BJ (cell line): ENCODE measurements around the gene JPH4. TPM values are rescaled to one million over a fixed set of nuclear protein-coding genes. Genes with fewer than 3 reads are reported as not detected.

Experiments
- CTCF ChIA-PET: fragments of 350-600 bp; formaldehyde crosslinking; extraction: SDS; loops from one replicate; lab custom pipeline; 2021; ENCODE audit warnings: antibody characterized with exemption, inconsistent platforms; lab: Yijun Ruan, JAX
- POLR2A ChIA-PET: fragments of 300-600 bp; sonication (Branson Sonifier 250); formaldehyde crosslinking; extraction: SDS; loops from one replicate; lab custom pipeline; 2021; ENCODE audit warnings: antibody characterized with exemption; lab: Charles Lee
- DNase-seq: peaks from one replicate; pipeline ENCODE4 v3.0.0-alpha.2; 2011; ENCODE audit warnings: low read depth
- H3K27me3 ChIP-seq: 2 replicates; pipeline ENCODE4 v1.6.0; 2011; ENCODE audit warnings: low read length; ENCODE audit not compliant: control insufficient read depth, insufficient read depth
- H3K36me3 ChIP-seq: 2 replicates; pipeline ENCODE4 v1.5.1; 2011; ENCODE audit warnings: low read length; ENCODE audit not compliant: control insufficient read depth, insufficient read depth
- H3K4me3 ChIP-seq: 2 replicates; pipeline ENCODE4 v1.5.1; 2011; ENCODE audit warnings: low read depth, mild to moderate bottlenecking, control low read depth, low read length
- CTCF ChIP-seq: IDR thresholded peaks from 2 replicates; pipeline ENCODE4 v1.5.1; 2011; ENCODE audit warnings: low read depth, mild to moderate bottlenecking, control low read depth, inconsistent platforms, low read length, moderate library complexity; ENCODE audit not compliant: insufficient read depth
- polyA plus RNA-seq: library from polyadenylated mRNA; depleted of rRNA; stranded (reverse); fragments of >200 nt; gene quantifications from 2 replicates; pipeline ENCODE4 v1.2.3, GENCODE V29; 2011; rRNA removed

JPH4 gene
- polyA plus RNA-seq, 1 experiment, result not detected

- Histone ChIP-seq H3K27me3 (no peaks in the 10 kb centered on the region), H3K4me3 (no peak overlapping the region), H3K36me3 (no peaks in the 10 kb centered on the region)
- CTCF ChIA-PET, result interaction anchor here (1.2 to 2.2 kb wide), 3 partner anchors 10 to 39 kb away, joined by 4 to 8 read pairs (median 5); no protein-coding TSS in a partner anchor
- TF ChIP-seq CTCF, result no peak
- POLR2A ChIA-PET, result no interaction called here
- no peak for DNase-seq
Measured at GRCh38 chr14:23520899-23521533, 57.6 kb downstream of the JPH4 start.

- Histone ChIP-seq H3K36me3 (no peaks in the 10 kb centered on the region), H3K4me3 (no peak overlapping the region), H3K27me3 (no peaks in the 10 kb centered on the region)
- ChIA-PET CTCF (interaction anchor here (0.6 to 2.0 kb wide), 2 partner anchors 21 to 40 kb away, joined by 3 to 5 read pairs; no protein-coding TSS in a partner anchor), POLR2A (no interaction called here)
- DNase-seq, result no peak
- no peak for TF ChIP-seq CTCF
Measured at GRCh38 chr14:23518709-23519108, 59.9 kb downstream of the JPH4 start.

Other genes with a start within 250 kb of the JPH4 start
- 9.0 and 14.0 TPM in 2 replicates for gene SLC22A17, start 225.9 kb downstream of the JPH4 start, polyA plus RNA-seq
- 1.5 and 2.7 TPM in 2 replicates for gene EFS, start 213.6 kb downstream of the JPH4 start, polyA plus RNA-seq
- gene IL25, start 206.0 kb downstream of the JPH4 start, polyA plus RNA-seq, result not detected in 2 replicates
- gene CMTM5, start 201.7 kb downstream of the JPH4 start, polyA plus RNA-seq, result not detected in 2 replicates
- not detected in 2 replicates for gene MYH6, start 170.5 kb downstream of the JPH4 start, polyA plus RNA-seq
- not detected in 2 replicates for gene MYH7, start 143.1 kb downstream of the JPH4 start, polyA plus RNA-seq
- gene NGDN, start 109.1 kb downstream of the JPH4 start, polyA plus RNA-seq, result 34.5 and 51.3 TPM in 2 replicates
- 0.28 and 0.32 TPM in 2 replicates for gene ZFHX2, start 27.0 kb downstream of the JPH4 start, polyA plus RNA-seq
- 8.1 and 14.2 TPM in 2 replicates for gene THTPA, start 22.5 kb downstream of the JPH4 start, polyA plus RNA-seq
- gene AP1G2, start 11.0 kb downstream of the JPH4 start, polyA plus RNA-seq, result 33.3 and 54.5 TPM in 2 replicates
- 0.13 and 0.16 TPM in 2 replicates for gene DHRS2, start 57.6 kb upstream of the JPH4 start, polyA plus RNA-seq